Measurements from ENCODE around the gene GPR84. TPM values are rescaled to one million over a fixed set of nuclear protein-coding genes. Genes with fewer than 3 reads are reported as not detected.

GPR84 gene
- total and polyA plus RNA-seq, 2 of the 8 experiments (the other 6 are each of a cell fraction or from before 2014, with no cell fraction given), result 0.09 TPM; not detected in 1

DNA sequence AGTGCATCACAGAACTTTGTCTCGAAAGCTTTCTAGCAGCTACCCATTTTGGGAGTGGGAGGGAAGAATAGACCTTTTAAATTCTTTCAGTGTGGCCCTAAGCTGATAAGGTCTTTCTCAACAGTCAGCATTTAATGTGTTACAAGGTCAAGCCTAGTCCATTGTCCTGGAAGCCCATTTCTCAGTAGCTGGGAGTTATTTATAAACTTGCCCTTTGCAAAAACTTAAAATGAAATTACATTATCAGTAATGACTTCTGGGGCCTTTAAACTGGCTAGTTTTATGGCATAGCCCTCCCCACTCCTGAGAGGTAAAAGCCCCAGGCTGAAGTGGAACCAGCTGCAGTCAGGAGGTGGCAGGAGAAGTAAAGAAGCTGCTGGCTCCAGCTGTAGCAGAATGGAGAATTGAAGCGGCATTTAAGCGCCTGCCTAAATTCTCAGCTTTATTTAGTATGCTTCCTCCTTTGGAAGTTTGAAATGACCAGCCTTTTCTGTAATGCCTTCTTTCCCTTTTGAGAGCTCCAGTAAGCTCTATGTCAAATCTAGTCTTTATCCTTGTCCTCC lies 26.9 kb downstream of the GPR84 start:
- Histone ChIP-seq H3K27ac (ENCODE audit: low read depth, low read length) (no peak overlapping the region), H3K4me3 (ENCODE audit: extremely low read depth in 1 of 4, insufficient read depth in 2 of 4, low read depth in 3 of 4, low read length in 4 of 4) (no peak overlapping the region)

More for the DNA sequence above, 26.9 kb downstream of the GPR84 start:
- Histone ChIP-seq H3K36me3 (ENCODE audit: control insufficient read depth in 2 of 4, insufficient read depth in 4 of 4, low read length in 3 of 4) (peaks cover 2 to 10% (median 5%) of the 10 kb centered on the region in 4 experiments; a peak in 4 of 8 replicates), H2BK120ac (replicated peaks; ENCODE audit: low read depth, low read length) (no peak overlapping the region), H3K23ac (ENCODE audit: insufficient read length) (no peak overlapping the region), H3K79me2 (ENCODE audit: control insufficient read depth in 1 of 2, insufficient read depth in 2 of 2, low read length in 2 of 2) (no peaks in the 10 kb centered on the region; a peak in 1 of 4 replicates), H3K23me2 (ENCODE audit: low read depth, low read length) (no peaks in the 10 kb centered on the region; the same call in 1 of the 2 replicates), H2AFZ (ENCODE audit: low read length) (no peak overlapping the region), H3K4ac (replicated peaks; ENCODE audit: insufficient read length, low read depth, low read length) (no peak overlapping the region), H2AK5ac (ENCODE audit: low read depth, low read length) (no peak overlapping the region), H3K9ac (replicated peaks in 1 of 4; ENCODE audit: extremely low read depth in 1 of 4, low read depth in 3 of 4, low read length in 3 of 4) (no peak overlapping the region), H3K14ac (ENCODE audit: insufficient read length) (no peak overlapping the region), H3K18ac (ENCODE audit: extremely low read depth, low read length) (no peak overlapping the region), H4K20me1 (replicated peaks in 1 of 2; ENCODE audit: control insufficient read depth in 1 of 2, insufficient read depth in 2 of 2, low read length in 2 of 2) (peaks cover 2 to 5% of the 10 kb centered on the region in 2 experiments), H3K4me2 (ENCODE audit: insufficient read depth in 1 of 2, low read depth in 2 of 2, low read length in 2 of 2) (no peak overlapping the region), H3K56ac (replicated peaks; ENCODE audit: insufficient read length, low read depth, low read length) (no peak overlapping the region), H2BK12ac (ENCODE audit: low read depth, low read length) (no peak overlapping the region), H2BK5ac (ENCODE audit: low read depth, low read length) (no peak overlapping the region), H4K8ac (ENCODE audit: extremely low read depth, insufficient read depth, low read length) (no peak overlapping the region), H2BK15ac (ENCODE audit: low read length) (no peak overlapping the region), H2BK20ac (ENCODE audit: low read length) (no peak overlapping the region), H3K79me1 (ENCODE audit: low read depth, low read length) (peaks cover 3% of the 10 kb centered on the region; the same call in 1 of the 2 replicates), H3K9me3 (ENCODE audit: insufficient read depth in 2 of 2, low read depth in 1 of 2, low read length in 1 of 2) (no peaks in the 10 kb centered on the region), H3K27me3 (replicated peaks in 1 of 4; ENCODE audit: control insufficient read depth in 3 of 4, extremely low read depth in 1 of 4, insufficient read depth in 3 of 4, low read length in 3 of 4) (no peaks in the 10 kb centered on the region), H4K91ac (replicated peaks; ENCODE audit: insufficient read length, low read length) (no peak overlapping the region), H3K4me1 (replicated peaks in 1 of 4; ENCODE audit: control insufficient read depth in 3 of 4, insufficient read depth in 4 of 4, low read length in 3 of 4) (no peaks in the 10 kb centered on the region), H4K5ac (ENCODE audit: insufficient read length, low read depth, low read length) (no peak overlapping the region)
- POLR2A ChIA-PET (ENCODE audit: partially characterized antibody), result interaction anchor here (1.0 to 16.2 kb wide), 10 partner anchors 9 to 57 kb away, joined by 3 to 166 read pairs (median 13); partner anchors contain the start of genes CBX5, COPZ1 and HNRNPA1
- 91% methylated on average over 3 of the region's 3 CpGs; no CpG with 5 or more reads in 1 of the 2 experiments for WGBS, 2 experiments (ENCODE audit: extremely low coverage in 1 of 2, insufficient coverage in 1 of 2, insufficient read length in 1 of 2, insufficient replicate concordance in 2 of 2, low coverage in 1 of 2, low lambda C conversion rate in 2 of 2, missing lambda C conversion rate in 1 of 2)
- FAIRE-seq, result no peak
- DNase-seq (ENCODE audit: low read depth in 1 of 2, low spot score in 2 of 2), result no peak
- CTCF ChIA-PET (ENCODE audit: partially characterized antibody), result interaction anchor here (0.6 to 34.6 kb wide), 24 partner anchors 7 to 123 kb away, joined by 3 to 618 read pairs (median 6); partner anchors contain the start of genes COPZ1 and NFE2
- peak in 1 of 2 experiments; percentile 26; a peak in 1 of 4 replicates for TF ChIP-seq RAD21 (IDR thresholded peaks at IDR 0.05 in 1 of 2, conservative IDR thresholded peaks at IDR 0.05 in 1 of 2; ENCODE audit: low read depth in 2 of 2, low read length in 2 of 2)
- TF ChIP-seq SRF (IDR thresholded peaks at IDR 0.05; ENCODE audit: low read depth, low read length), result no peak

Measured in H1 (cell line).